Inflammatory macrophage (primary cell): ENCODE results near the gene SLC26A2.
"Not testable (repeated sequence)": the region's sequence is repeated elsewhere in the genome, so short reads cannot be mapped to it uniquely, and the experiment has no call there.

Experiments
- DNase-seq, 2 donors: peaks; one replicate each; pipeline ENCODE4 v3.0.0-alpha.2; 2020 to 2022

The SLC26A2 gene

GRCh38 chr5:150006318-150006717 is 45.8 kb downstream of the SLC26A2 start:
- no peak for DNase-seq

GRCh38 chr5:150007050-150007449 is 46.5 kb downstream of the SLC26A2 start:
- no peak for DNase-seq

GRCh38 chr5:150009671-150010387 is 49.3 kb downstream of the SLC26A2 start:
- peak in 1 of 2 donors; percentile 52 for DNase-seq

- DNase-seq: no peak
Measured at GRCh38 chr5:150013931-150014330, 53.4 kb downstream of the SLC26A2 start.

- no peak for DNase-seq
Measured at GRCh38 chr5:150014456-150014855, 53.9 kb downstream of the SLC26A2 start.

GRCh38 chr5:150015415-150015814 is 54.9 kb downstream of the SLC26A2 start:
- DNase-seq: no peak

- DNase-seq: no peak
Measured at GRCh38 chr5:150016537-150016936, 56.0 kb downstream of the SLC26A2 start.

- no peak for DNase-seq
Measured at GRCh38 chr5:150017226-150018005, 56.9 kb downstream of the SLC26A2 start.

GRCh38 chr5:150020249-150020648 is 59.7 kb downstream of the SLC26A2 start:
- DNase-seq: no peak

GRCh38 chr5:150021491-150022157 is 61.1 kb downstream of the SLC26A2 start:
- no peak for DNase-seq

GRCh38 chr5:150022158-150022531 is 61.6 kb downstream of the SLC26A2 start:
- no peak for DNase-seq

GRCh38 chr5:150022681-150023080 is 62.1 kb downstream of the SLC26A2 start:
- DNase-seq: no peak

GRCh38 chr5:150023136-150023535 is 62.6 kb downstream of the SLC26A2 start:
- DNase-seq: peak in 1 of 2 donors; percentile 22

GRCh38 chr5:150024346-150024984 is 63.9 kb downstream of the SLC26A2 start:
- DNase-seq: peak in 1 of 2 donors; percentile 7

- no peak for DNase-seq
Measured at GRCh38 chr5:150026682-150027172, 66.2 kb downstream of the SLC26A2 start.

GRCh38 chr5:150028047-150028446 is 67.5 kb downstream of the SLC26A2 start:
- not testable (repeated sequence) for DNase-seq

GRCh38 chr5:150033334-150033733 is 72.8 kb downstream of the SLC26A2 start:
- no peak for DNase-seq

GRCh38 chr5:150034662-150035061 is 74.1 kb downstream of the SLC26A2 start:
- DNase-seq: no peak

GRCh38 chr5:150035139-150035895 is 74.8 kb downstream of the SLC26A2 start:
- peak in 1 of 2 donors; percentile 33 for DNase-seq

GRCh38 chr5:150036513-150036912 is 76.0 kb downstream of the SLC26A2 start:
- DNase-seq: no peak
